ENCODE results near the gene CMPK2.

Gene CMPK2

GRCh38 chr2:6841537-6842287 lies 24.0 kb downstream of the CMPK2 start:
- DNase-seq: no peak

GRCh38 chr2:6838673-6839319 lies 26.9 kb downstream of the CMPK2 start:
- no peak for DNase-seq

- no peak for DNase-seq
Observed at GRCh38 chr2:6835467-6835866, 30.2 kb downstream of the CMPK2 start.

DNA sequence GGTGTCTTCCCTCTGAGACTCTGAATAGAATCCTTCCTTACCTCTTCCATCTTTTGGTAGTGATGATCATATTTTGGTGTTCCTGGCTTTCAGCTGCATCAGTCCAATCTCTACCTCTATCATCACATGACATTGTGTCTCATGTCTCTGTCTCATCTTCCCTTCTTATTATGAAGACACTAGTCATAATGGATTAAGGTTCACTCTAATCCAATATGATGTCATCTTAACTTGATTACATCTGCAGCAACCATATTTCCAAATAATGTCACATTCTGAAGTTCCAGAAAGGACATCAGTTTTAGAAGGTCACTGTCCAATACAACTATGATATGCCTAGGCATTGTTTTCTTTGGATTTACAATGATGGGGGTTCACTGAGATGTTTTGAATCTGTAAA lies 31.5 kb downstream of the CMPK2 start:
- no peak for DNase-seq

DNA sequence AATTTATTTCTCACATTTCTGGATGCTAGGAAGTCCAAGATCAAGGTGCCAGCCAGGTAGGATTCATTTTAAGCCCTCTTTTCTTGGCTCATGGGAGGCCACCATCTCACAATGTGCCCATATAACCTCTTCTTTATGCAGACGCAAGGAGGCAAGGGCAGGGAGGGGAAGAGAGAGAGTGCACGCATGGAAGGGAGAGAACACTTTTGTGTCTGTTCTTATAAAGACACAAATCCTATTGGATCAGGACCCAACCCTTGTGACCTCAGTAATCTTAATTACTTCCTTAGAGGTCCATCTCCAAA lies 32.5 kb downstream of the CMPK2 start:
- DNase-seq: no peak

DNA sequence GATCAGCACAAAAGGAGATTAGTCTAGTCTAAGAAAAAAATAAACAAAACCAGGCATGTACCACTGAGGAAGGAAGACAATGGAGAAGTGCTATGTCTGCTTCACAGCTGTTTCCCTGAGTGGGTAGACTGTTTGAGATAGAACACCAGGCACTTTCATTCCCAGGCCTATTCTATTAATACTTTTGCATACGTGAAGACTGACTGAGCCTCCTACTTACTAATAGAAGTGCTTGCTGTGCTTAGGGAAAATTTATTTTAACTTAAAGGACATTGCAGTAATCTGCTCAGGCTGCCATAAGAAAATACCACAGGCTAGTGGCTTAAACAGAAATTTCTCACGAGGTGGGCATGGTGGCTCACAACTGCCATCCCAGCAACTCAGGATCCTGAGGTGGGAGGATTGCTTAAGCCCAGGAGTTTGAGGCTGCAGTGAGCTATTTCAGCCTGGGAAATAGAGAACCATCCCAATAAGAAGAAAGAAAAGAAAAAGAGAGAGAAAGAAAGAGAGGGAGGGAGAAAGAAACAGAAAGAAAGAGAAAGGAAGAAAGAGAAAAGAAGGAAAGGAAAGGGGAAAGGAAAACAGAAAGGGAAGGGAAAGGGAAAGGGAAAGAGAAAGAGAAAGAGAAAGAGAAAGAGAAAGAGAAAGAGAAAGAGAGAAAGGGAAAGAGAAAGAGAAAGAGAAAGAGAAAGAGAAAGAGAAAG lies 33.0 kb downstream of the CMPK2 start:
- DNase-seq: no peak

GRCh38 chr2:6831229-6831628 lies 34.5 kb downstream of the CMPK2 start:
- no peak for DNase-seq

DNA sequence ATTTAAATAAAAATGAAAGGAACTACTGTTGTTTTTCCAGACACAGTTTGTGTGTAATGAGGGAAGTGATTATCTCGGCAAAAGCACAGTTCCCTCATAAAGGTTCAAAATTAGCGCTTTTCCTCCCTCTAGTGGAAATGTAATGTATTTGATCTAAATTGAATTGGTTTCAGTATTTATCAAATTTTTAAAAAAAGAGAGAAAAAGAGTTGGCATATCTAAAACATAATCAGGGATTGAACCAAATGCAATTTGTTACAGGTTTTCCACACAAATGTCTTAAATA lies 37.5 kb downstream of the CMPK2 start:
- DNase-seq: peak; percentile 31

DNA sequence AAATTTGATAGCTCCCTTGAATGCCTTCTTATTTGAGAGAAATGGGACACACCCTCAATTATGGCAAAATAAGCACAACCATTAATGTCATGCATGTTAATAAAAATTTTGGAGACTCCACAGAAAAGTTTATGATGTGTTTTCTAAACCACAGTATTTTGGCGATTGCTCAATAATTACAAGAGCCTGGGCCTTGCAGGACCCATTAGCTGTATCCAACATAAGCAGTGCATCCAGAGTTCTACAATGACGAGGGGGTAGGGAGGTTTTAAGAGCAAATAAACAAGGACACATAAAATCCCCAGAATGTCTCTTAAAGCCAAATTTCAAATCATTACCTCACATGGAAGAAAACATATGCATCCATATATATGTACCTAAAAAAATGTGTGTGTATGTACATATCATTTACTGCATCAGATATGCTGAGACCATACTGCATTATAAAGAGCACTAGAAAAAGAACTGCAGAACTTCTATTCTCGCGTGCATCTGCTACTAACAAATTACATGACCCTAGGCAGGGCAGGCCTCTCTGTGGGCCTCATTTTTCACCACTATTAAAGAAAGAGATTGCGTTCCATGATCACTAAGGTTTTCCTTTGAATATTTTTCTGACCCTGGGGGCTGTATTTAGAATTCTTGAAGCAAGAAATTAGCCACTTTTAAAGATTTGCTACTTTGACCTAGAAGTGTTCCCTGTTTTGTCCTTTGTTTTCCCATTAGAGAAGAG lies 38.0 kb downstream of the CMPK2 start:
- DNase-seq: no peak

DNA sequence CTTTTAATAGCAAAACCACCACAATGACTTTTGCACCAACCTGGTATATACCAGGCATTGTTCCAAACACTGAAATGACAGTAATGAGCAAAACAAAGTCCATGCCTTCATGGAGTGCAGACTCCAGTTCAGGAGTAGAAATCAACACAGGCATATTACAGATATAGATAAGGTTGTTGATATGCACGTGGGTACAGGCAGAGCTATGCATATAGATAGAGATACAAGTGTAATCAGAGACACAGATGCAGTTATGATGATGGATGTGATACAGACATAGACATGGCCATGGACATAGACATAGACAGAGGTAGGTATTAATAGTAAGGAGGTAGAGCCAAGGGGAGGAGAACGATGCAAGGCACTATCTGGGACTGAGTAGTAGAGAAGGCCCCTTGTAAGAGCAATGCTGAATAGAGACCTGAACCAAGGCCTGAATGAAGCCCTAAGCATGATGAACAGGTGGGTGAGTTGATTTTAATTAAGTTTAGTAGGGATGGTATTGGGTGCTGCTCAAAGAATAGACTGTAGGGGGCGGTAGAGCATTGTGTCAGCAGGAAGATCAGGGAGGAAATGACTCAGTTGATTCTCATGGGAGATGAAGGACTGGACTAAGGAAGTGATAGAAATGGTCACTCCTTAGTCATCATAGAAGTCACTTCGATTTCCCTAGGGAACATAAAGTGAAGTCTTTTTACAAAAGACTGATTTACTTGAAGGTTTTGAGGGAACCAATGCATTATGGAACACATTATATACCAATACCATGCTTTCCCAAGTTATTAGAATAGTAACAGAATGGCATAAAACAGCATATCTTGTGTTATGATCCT lies 39.4 kb downstream of the CMPK2 start:
- no peak for DNase-seq

- no peak for DNase-seq
Observed at GRCh38 chr2:6824962-6825361, 40.7 kb downstream of the CMPK2 start.

DNA sequence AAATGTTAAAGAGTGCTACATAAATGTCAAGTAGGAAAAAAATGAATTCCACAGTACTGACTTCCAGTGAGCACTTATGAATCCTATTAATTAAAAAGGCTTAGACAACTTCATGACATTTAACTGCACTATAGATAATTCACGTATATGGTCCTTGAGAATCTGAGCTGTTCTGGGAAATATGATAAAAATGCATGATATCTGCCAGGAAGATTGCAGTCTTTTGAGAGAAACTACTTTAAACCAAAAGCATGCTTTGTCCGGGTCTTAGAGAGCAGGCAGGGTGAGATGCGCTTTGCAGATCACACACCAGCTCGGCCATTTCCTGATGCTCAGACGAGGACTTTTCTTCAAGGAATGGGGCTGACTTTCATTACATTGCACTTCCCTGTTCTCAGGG lies 42.6 kb downstream of the CMPK2 start:
- DNase-seq: no peak

GRCh38 chr2:6822406-6822805 lies 43.3 kb downstream of the CMPK2 start:
- DNase-seq: no peak

- DNase-seq: no peak
Observed at GRCh38 chr2:6820903-6821584, 44.7 kb downstream of the CMPK2 start.

GRCh38 chr2:6820236-6820635 lies 45.5 kb downstream of the CMPK2 start:
- DNase-seq: no peak

DNA sequence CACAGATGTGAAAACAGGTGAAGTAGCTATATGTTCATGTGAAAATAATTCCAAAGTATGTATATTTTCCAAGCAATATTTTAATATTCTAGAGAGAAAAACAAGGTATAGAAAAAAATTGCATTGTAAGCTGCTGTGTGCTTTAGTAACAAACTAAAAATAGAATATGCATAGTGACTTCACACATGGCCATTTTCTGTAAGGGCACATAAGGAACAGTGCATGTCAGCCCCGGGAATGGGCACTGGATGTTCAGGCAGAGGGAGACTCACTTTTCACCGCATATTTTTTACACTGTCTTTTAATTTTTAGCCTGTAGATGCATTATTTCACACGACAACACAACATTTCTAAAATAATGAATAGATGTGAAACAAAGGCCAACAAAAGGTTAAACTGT lies 46.0 kb downstream of the CMPK2 start:
- DNase-seq: no peak

- DNase-seq: no peak
Observed at GRCh38 chr2:6818012-6818411, 47.7 kb downstream of the CMPK2 start.

DNA sequence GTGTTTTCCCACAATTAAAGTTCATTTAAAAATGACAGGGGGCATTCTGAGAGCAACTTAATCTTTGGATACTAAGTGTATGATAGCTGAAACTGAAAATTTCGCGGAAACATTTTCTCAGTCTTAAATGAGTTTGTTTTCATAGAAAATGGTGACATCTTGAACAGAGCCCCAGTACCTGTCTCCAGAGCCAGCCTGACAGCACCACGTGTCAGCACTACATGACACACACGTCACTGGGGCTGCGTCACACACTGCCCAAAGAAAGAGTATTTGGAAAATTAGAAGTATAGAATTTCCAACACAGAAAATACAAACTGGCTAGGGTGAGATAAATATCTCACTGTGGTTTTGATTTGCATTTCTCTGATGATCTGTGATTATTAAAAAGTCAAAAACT lies 50.8 kb downstream of the CMPK2 start:
- no peak for DNase-seq

DNA sequence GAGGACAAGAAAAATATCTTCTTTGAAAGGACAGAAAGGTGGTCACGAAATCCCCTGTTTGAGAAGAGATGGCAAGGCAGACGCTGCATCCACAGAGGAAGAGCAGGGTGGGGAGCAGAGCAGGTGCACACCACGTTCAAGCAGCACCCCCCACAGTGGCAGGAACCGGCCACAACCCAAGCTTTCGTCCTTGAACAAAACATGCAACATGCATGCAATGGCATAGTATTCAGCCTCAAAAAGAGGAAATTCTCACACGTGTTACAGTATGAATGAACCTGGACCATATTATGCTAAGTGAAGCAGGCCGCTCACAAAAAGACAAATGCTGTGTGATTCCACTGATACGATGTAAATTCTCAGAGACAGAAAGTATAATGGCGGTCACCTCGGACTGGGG lies 51.4 kb downstream of the CMPK2 start:
- no peak for DNase-seq

- no peak for DNase-seq
Observed at GRCh38 chr2:6813573-6813972, 52.1 kb downstream of the CMPK2 start.

DNA sequence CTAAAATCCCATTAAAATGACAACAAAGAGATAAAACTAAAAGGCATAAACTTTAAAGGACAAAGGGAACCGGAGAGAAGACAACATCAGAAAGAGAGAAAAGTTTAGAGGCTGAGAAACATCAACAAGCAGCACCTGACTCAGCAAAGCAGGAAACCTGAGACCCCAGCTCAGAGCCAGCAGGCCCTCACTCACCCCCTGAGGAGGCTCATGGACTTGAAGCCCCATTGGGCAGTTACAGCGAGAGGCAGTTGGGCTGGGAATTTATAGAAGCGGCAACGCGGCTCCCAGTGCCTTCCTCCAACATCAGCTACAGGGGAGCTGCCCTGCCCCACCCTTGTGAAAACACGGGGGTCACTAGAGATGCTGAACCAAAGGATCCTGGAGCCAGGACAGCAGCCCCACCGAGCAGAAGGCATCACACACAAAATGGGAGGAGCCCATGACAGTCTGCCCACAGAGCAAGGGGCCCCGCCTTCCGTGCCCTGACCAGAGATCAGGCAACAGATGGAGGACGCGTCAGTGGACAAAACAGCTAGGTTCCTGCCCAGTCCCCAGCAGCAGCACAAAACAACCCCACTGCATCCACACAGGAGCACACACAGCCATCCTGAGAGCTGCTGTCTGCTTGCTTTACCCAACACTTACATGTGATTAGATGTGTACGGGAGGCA lies 52.7 kb downstream of the CMPK2 start:
- no peak for DNase-seq

GRCh38 chr2:6810961-6811360 lies 54.7 kb downstream of the CMPK2 start:
- DNase-seq: no peak

Measured in NCI-H1048 (cell line).